ENCODE data around the gene LGR5. TPM values are rescaled to one million over a fixed set of nuclear protein-coding genes. Genes with fewer than 3 reads are reported as not detected.
"Not testable (repeated sequence)": the region's sequence is repeated elsewhere in the genome, so short reads cannot be mapped to it uniquely, and the experiment has no call there.

Gene LGR5
- total RNA-seq, 2 experiments from 2014 or later, result not detected

DNA sequence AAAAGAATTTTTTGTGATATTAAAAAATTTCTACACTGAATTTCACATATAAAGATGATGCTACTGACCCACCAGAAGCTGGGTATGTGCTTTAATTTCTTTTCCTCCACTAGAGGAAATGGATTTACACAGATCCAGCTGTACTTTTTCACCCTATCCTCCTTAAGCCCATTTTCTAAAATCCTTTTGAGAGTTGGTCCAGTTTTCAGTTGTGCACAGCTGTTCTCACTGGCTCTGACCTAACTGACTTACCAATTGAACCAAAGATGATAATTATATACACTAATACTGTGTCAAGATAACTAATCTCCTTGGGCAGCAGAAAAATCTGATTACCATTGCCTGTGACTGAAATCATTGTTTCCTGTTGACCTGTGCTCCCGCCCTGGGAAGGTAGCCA lies 115.6 kb downstream of the LGR5 start:
- Mint-ChIP-seq H3K4me1 (ENCODE audit: low read depth) (no peaks in the 10 kb centered on the region), H3K9me3 (no peaks in the 10 kb centered on the region), H3K27me3 (no peaks in the 10 kb centered on the region), H3K4me3 (no peak overlapping the region), H3K27ac (no peak overlapping the region), H3K36me3 (ENCODE audit: low read depth) (no peaks in the 10 kb centered on the region)
- DNase-seq (no peak), ATAC-seq (no peak)
- CTCF ChIA-PET, result no interaction called here
- intact Hi-C loops (cut with micrococcal nuclease), result no loop called here
- POLR2A ChIA-PET, result no interaction called here
- TF ChIP-seq CTCF (IDR thresholded peaks at IDR 0.05), result no peak

- H3K9me3 Mint-ChIP-seq; H3K4me3 Mint-ChIP-seq; CTCF ChIA-PET; POLR2A ChIA-PET; ATAC-seq; DNase-seq; H3K36me3 Mint-ChIP-seq (ENCODE audit: low read depth); H3K27me3 Mint-ChIP-seq; H3K27ac Mint-ChIP-seq; H3K4me1 Mint-ChIP-seq (ENCODE audit: low read depth); intact Hi-C loops (cut with micrococcal nuclease): not testable (repeated sequence)
Observed at GRCh38 chr12:71555789-71556188, 116.2 kb downstream of the LGR5 start.

GRCh38 chr12:71556448-71556847 lies 116.8 kb downstream of the LGR5 start:
- ATAC-seq, result no peak

DNA sequence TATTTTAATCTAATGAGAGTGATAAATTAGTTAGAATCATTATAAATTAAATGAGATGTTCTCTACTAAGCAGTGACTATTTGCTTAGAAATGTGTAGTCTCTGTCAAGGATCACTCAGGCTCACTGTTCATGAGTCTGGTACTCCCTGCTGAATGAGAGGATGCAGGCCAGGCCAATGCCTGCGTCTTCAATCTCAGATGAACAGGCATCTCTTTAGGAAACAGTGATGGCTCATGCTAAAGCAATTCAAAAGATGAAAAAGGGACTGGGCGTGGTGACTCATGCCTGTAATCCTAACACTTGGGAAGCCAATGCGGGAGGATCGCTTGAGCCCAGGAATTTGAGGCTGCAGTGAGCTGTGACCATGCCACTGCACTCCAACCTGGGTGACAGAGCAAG lies 117.3 kb downstream of the LGR5 start:
- no peak overlapping the region for H3K4me3 Mint-ChIP-seq
- TF ChIP-seq CTCF (IDR thresholded peaks at IDR 0.05), result no peak
- DNase-seq (no peak), ATAC-seq (no peak)
- H3K36me3 Mint-ChIP-seq (ENCODE audit: low read depth), result no peaks in the 10 kb centered on the region
- no peaks in the 10 kb centered on the region for H3K4me1 Mint-ChIP-seq (ENCODE audit: low read depth)
- no peak overlapping the region for H3K27ac Mint-ChIP-seq
- no peaks in the 10 kb centered on the region for H3K9me3 Mint-ChIP-seq
- ChIA-PET CTCF (interaction anchor here (0.6 to 1.4 kb wide), 2 partner anchors 14 to 190 kb away, joined by 3 read pairs; no protein-coding TSS in a partner anchor), POLR2A (no interaction called here)
- H3K27me3 Mint-ChIP-seq, result no peaks in the 10 kb centered on the region
- intact Hi-C loops (cut with micrococcal nuclease), result no loop called here

More at GRCh38 chr12:71556448-71556847, 116.8 kb downstream of the LGR5 start:
- ChIA-PET POLR2A (no interaction called here), CTCF (interaction anchor here (1.4 kb wide), 1 partner anchor 14 kb away, joined by 3 read pairs; no protein-coding TSS in a partner anchor)
- no peaks in the 10 kb centered on the region for H3K36me3 Mint-ChIP-seq (ENCODE audit: low read depth)
- TF ChIP-seq CTCF (IDR thresholded peaks at IDR 0.05), result no peak
- no peaks in the 10 kb centered on the region for H3K4me1 Mint-ChIP-seq (ENCODE audit: low read depth)
- no peaks in the 10 kb centered on the region for H3K27me3 Mint-ChIP-seq
- H3K4me3 Mint-ChIP-seq, result no peak overlapping the region
- intact Hi-C loops (cut with micrococcal nuclease), result no loop called here
- no peaks in the 10 kb centered on the region for H3K9me3 Mint-ChIP-seq
- no peak overlapping the region for H3K27ac Mint-ChIP-seq
- DNase-seq, result no peak

- ChIA-PET CTCF (no interaction called here), POLR2A (no interaction called here)
- Mint-ChIP-seq H3K4me1 (ENCODE audit: low read depth) (no peaks in the 10 kb centered on the region), H3K27ac (no peak overlapping the region), H3K4me3 (no peak overlapping the region), H3K9me3 (no peaks in the 10 kb centered on the region), H3K27me3 (no peaks in the 10 kb centered on the region), H3K36me3 (ENCODE audit: low read depth) (no peaks in the 10 kb centered on the region)
- intact Hi-C loops (cut with micrococcal nuclease), result no loop called here
- no peak for ATAC-seq
- DNase-seq, result no peak
- no peak for TF ChIP-seq CTCF (IDR thresholded peaks at IDR 0.05)
Observed at GRCh38 chr12:71558445-71558844, 118.8 kb downstream of the LGR5 start.

Data from activated CD8-positive, alpha-beta T cell treated with anti-CD3 and anti-CD28 coated beads for 36 hours (primary cell).